Fibroblast of the aortic adventitia (primary cell): ENCODE data around the gene CLASP1. TPM values are rescaled to one million over a fixed set of nuclear protein-coding genes. Genes with fewer than 3 reads are reported as not detected.
"Not testable (repeated sequence)": the region's sequence is repeated elsewhere in the genome, so short reads cannot be mapped to it uniquely, and the experiment has no call there.

ENCODE experiments used
- DNase-seq: peaks from one replicate; pipeline ENCODE4 v3.0.0-alpha.2; 2010; ENCODE audit warnings: low read depth
- H3K4me3 ChIP-seq: 2 replicates; pipeline ENCODE4 v1.5.1; 2011; ENCODE audit warnings: low read depth, mild to moderate bottlenecking, control low read depth, low read length, moderate library complexity
- total RNA-seq: library from RNA; depleted of rRNA; stranded (reverse); fragments of >200 nt; gene quantifications from 2 replicates; pipeline ENCODE4 v1.2.3, GENCODE V29; 2012; ENCODE audit warnings: low replicate concordance
- TF ChIP-seq, protein P1 (sequence below): IDR thresholded peaks from 2 replicates; pipeline ENCODE4 v1.5.1; 2011; ENCODE audit warnings: mild to moderate bottlenecking, low read length, control low read depth, inconsistent platforms; ENCODE audit not compliant: insufficient read depth

Gene CLASP1
- total RNA-seq, 1 donor, result 45.6 TPM

DNA sequence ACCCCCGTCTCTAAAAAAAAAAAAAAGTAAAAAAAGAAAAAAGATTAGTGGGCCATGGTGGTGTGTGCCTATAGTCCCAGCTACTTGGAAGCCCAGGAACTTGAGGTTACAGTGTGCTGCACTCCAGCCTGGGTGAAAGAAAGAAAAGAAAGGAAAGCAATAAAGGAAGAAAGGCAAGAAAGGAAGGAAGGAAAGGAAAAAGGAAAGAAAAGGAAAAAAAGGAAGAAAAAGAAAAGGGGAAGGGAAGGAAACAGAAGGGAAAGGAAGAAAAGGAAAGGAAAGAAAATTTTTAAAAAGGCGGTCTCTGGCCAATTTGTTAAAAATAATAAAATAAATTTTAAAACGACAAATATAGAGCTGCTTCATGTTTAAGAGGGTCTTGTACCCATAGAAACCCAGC is 192.9 kb downstream of the CLASP1 start:
- TF ChIP-seq, protein P1, sequence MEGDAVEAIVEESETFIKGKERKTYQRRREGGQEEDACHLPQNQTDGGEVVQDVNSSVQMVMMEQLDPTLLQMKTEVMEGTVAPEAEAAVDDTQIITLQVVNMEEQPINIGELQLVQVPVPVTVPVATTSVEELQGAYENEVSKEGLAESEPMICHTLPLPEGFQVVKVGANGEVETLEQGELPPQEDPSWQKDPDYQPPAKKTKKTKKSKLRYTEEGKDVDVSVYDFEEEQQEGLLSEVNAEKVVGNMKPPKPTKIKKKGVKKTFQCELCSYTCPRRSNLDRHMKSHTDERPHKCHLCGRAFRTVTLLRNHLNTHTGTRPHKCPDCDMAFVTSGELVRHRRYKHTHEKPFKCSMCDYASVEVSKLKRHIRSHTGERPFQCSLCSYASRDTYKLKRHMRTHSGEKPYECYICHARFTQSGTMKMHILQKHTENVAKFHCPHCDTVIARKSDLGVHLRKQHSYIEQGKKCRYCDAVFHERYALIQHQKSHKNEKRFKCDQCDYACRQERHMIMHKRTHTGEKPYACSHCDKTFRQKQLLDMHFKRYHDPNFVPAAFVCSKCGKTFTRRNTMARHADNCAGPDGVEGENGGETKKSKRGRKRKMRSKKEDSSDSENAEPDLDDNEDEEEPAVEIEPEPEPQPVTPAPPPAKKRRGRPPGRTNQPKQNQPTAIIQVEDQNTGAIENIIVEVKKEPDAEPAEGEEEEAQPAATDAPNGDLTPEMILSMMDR, result no peak
- H3K4me3 ChIP-seq, result no peak overlapping the region
- DNase-seq, result no peak

DNA sequence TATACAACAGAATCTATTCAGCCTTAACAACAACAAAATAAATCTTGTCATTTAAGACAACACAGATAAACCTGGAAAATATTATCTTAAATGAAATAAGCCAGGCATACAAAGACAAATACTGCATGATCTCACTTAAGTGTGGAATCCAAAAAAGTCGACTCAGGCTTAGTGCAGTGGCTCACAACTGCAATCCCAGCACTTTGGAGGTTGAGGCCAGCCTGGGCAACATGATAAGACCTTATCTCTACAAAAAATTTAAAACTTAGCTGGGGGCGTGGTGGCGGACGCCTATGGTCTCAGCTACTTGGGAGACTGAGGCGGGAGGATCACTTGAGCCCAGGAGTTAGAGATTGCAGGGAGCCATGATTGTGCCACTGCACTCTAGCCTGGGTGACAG is 193.8 kb downstream of the CLASP1 start:
- no peak overlapping the region for H3K4me3 ChIP-seq
- no peak for DNase-seq
- TF ChIP-seq, protein P1, result no peak

DNA sequence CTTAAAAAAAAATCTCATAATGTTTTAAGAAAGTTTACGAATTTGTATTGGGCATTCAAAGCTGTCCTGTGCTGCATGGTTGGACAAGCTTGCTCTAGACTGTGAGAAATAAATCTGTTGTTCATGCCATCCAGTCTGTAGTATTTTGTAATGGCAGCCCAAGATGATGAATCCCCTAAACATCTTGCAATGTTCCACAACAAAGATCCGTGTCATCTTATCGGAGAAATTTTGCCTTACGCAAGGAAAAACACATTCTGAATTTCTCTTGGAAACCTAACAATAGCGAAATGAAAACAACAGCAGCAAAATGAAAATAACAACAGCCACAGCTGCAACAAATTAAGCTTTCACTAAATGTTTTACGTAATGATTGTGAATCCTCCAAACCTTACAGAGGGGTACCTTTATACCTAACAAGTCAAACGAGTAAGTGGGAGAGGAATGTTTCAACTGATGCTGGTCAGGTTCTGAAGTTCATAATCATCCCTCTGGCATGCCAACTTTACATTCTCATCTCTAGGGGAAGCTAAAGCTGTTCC is 194.6 kb downstream of the CLASP1 start:
- TF ChIP-seq, protein P1, result no peak
- DNase-seq, result no peak
- no peak overlapping the region for H3K4me3 ChIP-seq

DNA sequence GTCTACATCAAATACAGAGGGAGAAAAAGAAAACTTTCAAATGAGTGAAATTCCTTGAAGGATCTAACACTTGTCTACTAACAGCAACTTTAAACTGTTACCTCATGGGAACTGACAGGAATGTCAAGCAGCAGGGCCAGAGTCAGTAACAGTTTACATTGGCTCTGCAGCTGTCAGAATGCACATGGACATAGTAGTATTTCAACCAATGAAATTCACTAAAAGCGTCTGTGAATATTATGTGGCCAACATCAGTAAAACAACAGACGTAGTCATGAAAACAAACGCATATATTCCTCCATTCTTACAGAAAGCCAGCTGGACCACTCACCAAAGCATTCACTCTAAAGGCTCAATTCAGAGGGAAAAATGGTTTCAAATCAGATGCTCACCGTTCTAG is 197.9 kb downstream of the CLASP1 start:
- TF ChIP-seq, protein P1, result no peak
- DNase-seq, result no peak

DNA sequence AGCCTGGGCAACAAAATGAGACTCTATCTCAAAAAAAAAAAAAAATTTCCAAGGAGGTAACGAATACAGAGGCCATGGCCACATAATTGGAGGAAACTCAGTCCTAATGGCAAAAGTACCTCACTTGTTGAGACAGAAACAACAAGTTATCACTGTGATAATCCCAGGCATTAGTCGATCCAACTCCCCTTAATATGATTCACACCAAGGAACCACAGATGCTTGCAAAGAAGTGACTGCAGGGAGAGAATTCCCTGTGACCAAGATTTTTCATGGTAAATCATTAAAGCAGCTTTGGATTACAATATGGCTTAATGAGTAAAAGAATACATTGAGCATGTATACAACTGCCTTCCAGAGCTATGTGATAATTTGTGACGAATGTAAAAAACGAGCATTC is 199.0 kb downstream of the CLASP1 start:
- DNase-seq, result no peak
- no peak overlapping the region for H3K4me3 ChIP-seq
- TF ChIP-seq, protein P1, result no peak

More for the DNA sequence above, 197.9 kb downstream of the CLASP1 start:
- H3K4me3 ChIP-seq, result no peak overlapping the region

DNA sequence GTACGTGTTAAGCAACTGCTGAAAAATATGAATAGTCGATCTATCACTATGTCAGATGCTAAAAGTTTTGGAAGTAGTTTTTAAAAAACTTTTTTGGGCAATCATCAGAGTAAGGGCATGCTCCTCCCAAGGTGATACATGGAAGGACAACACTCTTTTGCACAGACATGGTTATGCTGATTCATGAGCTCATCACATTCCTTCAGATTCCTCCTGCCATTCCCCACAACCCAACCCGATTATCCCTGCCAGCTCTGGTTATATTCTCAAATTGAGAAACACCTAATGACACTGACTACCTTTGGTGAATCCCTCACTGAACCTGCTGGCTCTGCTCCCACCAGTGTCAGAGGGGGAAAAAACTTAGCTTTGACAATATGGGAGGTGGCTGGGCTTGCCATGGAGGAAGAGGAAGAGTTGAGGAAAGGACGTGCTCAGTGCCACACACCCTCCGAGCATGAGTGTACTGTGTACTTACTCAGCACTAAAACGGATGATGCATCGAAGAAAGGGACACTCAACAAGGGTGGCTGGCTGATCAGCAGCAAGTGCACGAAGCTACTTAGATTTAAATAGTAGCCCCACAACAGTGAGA is 202.5 kb downstream of the CLASP1 start:
- DNase-seq, result no peak
- TF ChIP-seq, protein P1, result no peak
- H3K4me3 ChIP-seq, result no peak overlapping the region

DNA sequence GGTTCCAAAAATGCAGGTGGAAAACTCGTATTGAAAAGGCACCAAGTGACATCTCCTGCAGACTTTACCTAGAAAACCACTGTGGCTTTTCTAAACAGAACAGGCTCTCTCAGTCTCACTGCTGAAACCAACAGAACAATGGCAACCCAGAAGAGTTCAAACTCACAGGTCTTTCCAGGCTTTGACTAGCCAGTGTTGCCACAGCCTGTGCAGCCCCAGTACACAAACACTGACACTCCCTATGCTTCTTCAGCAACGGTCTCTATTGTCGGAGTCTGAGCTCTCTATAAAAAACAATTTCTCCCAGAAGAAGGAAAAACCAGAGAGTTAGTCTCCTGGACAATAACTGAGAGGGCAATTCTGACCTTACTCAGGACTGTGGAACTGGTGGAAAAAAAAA is 206.4 kb downstream of the CLASP1 start:
- TF ChIP-seq, protein P1, result no peak
- DNase-seq, result no peak
- no peak overlapping the region for H3K4me3 ChIP-seq

DNA sequence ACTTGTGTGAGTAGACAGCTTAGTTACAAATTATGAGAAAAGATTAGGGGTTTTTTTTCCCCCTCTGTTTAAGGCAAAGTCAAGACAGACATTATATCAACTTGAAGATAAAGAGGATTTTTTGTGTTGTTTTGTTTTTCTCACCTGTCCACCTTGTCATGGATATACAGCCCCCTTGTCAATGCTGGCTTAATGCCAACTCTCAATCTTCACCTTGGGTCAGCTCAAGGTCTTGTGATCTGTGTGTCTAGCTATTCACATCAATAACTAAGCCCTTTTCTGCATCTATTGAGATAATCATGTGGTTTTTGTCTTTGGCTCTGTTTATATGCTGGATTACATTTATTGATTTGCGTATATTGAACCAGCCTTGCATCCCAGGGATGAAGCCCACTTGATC is 211.0 kb downstream of the CLASP1 start:
- not testable (repeated sequence) for H3K4me3 ChIP-seq, DNase-seq
